ENCODE results near the gene RFX8.
"Not testable (repeated sequence)": the region's sequence is repeated elsewhere in the genome, so short reads cannot be mapped to it uniquely, and the experiment has no call there.

RFX8 gene

GRCh38 chr2:101354420-101355311 lies 120.2 kb downstream of the RFX8 start:
- no peak for FAIRE-seq
- DNase-seq (ENCODE audit: insufficient read length, low spot score): no peak
- no peak for TF ChIP-seq POU2F2 (IDR thresholded peaks at IDR 0.05; ENCODE audit: low read depth, low read length)
- TF ChIP-seq PAX5 (IDR thresholded peaks at IDR 0.05; ENCODE audit: insufficient read depth, low read length, severe bottlenecking): no peak
- TF ChIP-seq SPI1 (IDR thresholded peaks at IDR 0.05; ENCODE audit: low read depth, low read length): no peak
- no peak for TF ChIP-seq TAF1 (IDR thresholded peaks at IDR 0.05; ENCODE audit: low read depth, low read length)

- DNase-seq (ENCODE audit: insufficient read length, low spot score); FAIRE-seq: not testable (repeated sequence)
Measured at GRCh38 chr2:101352631-101353030, 122.3 kb downstream of the RFX8 start.

DNA sequence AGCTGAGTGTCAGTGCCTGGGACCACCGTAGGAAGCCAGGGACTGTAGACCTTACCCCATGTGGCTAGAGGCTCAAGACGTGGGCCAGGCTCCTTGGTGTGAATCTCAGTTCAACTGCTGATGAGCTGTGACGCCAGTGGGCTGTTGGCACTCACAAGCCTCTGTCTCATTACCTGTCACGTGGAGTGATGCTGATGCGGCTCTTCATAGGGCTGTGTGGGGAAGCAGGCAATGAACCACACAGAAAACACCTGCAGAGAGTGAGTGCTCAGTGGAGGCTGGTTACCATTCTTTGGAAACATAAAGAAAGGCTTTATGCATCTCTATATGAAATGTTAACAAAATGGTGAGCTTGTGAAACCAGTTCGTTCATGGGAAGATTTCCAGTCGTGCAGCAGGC lies 123.7 kb downstream of the RFX8 start:
- FAIRE-seq: no peak
- TF ChIP-seq POLR2A (IDR thresholded peaks at IDR 0.05; ENCODE audit: low read depth, low read length) (no peak), POLR2AphosphoS5 (IDR thresholded peaks at IDR 0.05; ENCODE audit: low read depth, low read length) (no peak), TAF1 (IDR thresholded peaks at IDR 0.05; ENCODE audit: low read depth, low read length) (no peak), POU2F2 (IDR thresholded peaks at IDR 0.05; ENCODE audit: low read depth, low read length) (no peak), PAX5 (IDR thresholded peaks at IDR 0.05; ENCODE audit: insufficient read depth, low read length, severe bottlenecking) (no peak), SPI1 (IDR thresholded peaks at IDR 0.05; ENCODE audit: low read depth, low read length) (no peak)
- no peak for DNase-seq (ENCODE audit: insufficient read length, low spot score)

DNA sequence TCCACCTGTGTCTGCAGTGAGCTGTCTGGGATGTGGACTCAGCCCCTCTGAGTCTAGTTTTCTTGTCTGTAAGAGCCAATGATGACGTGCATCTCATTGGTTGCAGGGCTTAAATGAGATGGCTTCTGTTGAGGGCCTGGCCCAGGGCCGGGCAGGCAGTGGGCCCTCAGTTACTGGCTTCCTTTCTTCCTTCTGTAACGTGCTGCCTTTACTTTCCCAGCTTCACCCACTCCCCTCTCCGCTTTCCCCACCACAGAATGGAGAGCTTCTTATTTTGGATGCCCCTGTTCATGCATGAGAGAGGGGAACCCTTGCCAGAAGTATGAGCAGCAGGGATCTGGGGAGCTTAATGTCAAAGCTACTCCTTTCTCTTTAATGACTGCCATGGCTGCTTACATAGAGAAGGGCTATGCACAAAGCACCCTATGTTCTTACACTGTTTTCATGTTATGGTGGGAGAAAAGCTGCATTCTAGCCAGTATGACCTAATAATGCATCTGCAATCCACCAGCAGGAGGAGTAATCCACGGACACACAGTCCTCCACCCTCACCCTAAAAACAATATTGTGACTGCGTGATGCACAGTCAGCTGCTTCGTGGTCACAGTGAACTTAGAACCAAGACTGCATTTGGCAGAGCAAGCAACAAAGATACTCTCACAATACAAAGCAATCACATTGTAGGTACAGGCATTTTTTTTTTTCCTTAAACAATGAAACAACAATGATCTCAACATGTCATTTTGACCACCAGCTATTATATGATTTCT lies 124.8 kb downstream of the RFX8 start:
- DNase-seq (ENCODE audit: insufficient read length, low spot score): no peak
- FAIRE-seq: no peak
- TF ChIP-seq PAX5 (IDR thresholded peaks at IDR 0.05; ENCODE audit: insufficient read depth, low read length, severe bottlenecking) (no peak), SPI1 (IDR thresholded peaks at IDR 0.05; ENCODE audit: low read depth, low read length) (no peak), POU2F2 (IDR thresholded peaks at IDR 0.05; ENCODE audit: low read depth, low read length) (no peak), POLR2A (IDR thresholded peaks at IDR 0.05; ENCODE audit: low read depth, low read length) (no peak), POLR2AphosphoS5 (IDR thresholded peaks at IDR 0.05; ENCODE audit: low read depth, low read length) (no peak), TAF1 (IDR thresholded peaks at IDR 0.05; ENCODE audit: low read depth, low read length) (no peak)

DNA sequence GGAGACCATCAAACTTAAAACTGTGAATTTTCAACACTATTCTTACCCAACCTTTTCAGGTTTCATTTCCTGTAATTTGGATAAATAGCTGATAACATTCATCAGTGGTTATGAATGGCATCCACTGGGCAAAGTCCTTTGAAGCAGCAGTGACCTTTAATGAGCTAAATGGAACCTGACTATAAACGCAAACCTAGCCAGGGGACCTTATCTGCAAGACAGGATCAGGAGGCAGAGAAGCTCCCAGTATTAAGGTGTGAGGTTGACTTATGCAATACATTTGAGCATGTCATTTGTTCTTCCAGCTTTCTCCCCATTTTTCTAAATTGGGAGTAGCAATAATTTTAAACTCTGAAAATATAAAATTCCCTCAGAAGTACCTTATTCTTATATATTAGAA lies 126.0 kb downstream of the RFX8 start:
- DNase-seq (ENCODE audit: insufficient read length, low spot score) (no peak), FAIRE-seq (no peak)
- no peak for TF ChIP-seq PAX5 (IDR thresholded peaks at IDR 0.05; ENCODE audit: insufficient read depth, low read length, severe bottlenecking)
- TF ChIP-seq POLR2A (IDR thresholded peaks at IDR 0.05; ENCODE audit: low read depth, low read length): no peak

All from GM12891 (cell line).